GM21367 (cell line): Measurements from ENCODE around the gene CYSLTR2.
"Not testable (repeated sequence)": the region's sequence is repeated elsewhere in the genome, so short reads cannot be mapped to it uniquely, and the experiment has no call there.

Experiments used
- ATAC-seq: cut with Tn5 transposase; IDR thresholded peaks from one replicate; pipeline ENCODE4 v1.9.1; 2021; ENCODE audit not compliant: unreplicated experiment

Gene CYSLTR2

DNA sequence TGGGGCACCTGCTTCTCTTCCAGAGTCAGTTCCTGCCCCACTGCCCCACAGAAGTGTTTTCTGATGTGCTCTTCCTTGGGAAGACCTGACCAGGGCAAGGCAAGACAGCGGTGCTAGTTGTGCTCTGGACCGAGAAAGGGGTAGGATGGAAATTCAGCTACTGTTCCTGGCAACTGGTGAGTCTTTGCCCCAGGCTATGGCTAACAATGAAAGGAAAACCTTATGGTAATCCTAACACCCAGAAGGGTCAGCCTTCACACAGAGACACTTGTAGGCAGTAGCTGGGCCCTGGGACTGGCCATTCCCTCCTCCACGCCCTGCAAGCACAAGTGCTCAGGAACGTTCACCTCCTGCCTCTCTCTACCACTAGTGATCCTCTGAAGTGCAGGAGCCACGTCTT is 9.6 kb upstream of the CYSLTR2 start:
- ATAC-seq = no peak

GRCh38 chr13:48644951-48645350 is 8.8 kb upstream of the CYSLTR2 start:
- no peak for ATAC-seq

DNA sequence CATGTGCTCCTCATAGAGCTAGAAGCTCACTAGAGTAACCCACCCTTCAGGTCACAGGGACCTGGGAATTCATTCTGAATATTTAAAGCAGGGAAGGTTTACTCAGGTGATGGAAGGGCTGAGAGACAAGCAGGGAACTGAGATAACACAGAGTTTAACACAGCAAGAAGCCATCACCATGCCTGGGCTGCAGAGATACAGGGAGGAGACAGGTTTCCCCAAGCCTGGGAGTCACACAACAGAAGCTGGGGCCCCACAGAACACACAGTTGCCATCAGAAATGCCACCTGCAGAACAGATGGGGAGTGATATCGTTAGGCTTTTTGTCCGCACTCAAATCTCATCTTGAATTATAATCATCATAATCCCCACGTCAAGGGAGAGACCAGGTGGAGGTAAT is 7.9 kb upstream of the CYSLTR2 start:
- no peak for ATAC-seq

- no peak for ATAC-seq
These were observed 6.9 kb upstream of the CYSLTR2 start for GRCh38 chr13:48646791-48647190.

GRCh38 chr13:48647625-48648024 is 6.1 kb upstream of the CYSLTR2 start:
- no peak for ATAC-seq

DNA sequence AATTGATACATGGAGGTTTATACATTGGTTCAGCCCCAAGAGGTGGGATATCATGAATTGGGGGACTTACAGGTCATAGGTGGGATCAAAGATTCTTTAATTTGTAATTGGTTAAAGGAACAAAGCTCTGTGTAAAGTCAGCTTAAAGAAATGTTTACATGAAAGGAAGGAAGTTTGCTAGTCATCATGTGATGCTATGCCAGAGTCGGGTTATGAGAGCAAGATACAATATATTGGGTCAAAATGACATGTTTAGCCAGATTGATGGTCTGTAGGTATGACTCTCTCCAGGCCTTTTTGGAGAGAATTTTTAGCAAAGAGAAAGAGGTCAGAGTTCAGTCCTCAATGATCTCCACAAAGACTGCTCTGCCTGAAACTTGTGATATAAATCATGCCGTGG is 5.3 kb upstream of the CYSLTR2 start:
- ATAC-seq = no peak

GRCh38 chr13:48652851-48653471 is 768 bp upstream of the CYSLTR2 start:
- ATAC-seq = no peak

- no peak for ATAC-seq
These were observed 782 bp downstream of the CYSLTR2 start for GRCh38 chr13:48654511-48654910.

DNA sequence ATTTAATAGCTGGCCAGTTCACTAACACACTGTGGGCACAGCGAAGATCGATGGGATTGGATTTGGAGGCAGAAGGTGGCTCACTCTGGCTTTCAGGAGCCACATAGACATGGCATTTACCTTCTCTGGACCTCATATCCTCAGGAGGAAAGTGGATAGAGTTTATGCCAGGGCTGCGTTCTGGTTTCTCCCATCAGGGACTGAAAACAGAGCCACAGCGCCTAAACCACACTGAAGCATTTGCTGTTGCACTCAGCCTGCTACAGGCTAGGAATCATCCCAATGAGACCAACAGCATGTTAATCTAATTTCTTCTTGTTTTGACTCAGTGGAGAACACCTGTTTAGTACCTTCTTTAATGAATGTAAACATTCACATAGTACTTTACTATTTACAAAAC is 1.6 kb downstream of the CYSLTR2 start:
- no peak for ATAC-seq

- no peak for ATAC-seq
These were observed 2.9 kb downstream of the CYSLTR2 start for GRCh38 chr13:48656608-48657007.

DNA sequence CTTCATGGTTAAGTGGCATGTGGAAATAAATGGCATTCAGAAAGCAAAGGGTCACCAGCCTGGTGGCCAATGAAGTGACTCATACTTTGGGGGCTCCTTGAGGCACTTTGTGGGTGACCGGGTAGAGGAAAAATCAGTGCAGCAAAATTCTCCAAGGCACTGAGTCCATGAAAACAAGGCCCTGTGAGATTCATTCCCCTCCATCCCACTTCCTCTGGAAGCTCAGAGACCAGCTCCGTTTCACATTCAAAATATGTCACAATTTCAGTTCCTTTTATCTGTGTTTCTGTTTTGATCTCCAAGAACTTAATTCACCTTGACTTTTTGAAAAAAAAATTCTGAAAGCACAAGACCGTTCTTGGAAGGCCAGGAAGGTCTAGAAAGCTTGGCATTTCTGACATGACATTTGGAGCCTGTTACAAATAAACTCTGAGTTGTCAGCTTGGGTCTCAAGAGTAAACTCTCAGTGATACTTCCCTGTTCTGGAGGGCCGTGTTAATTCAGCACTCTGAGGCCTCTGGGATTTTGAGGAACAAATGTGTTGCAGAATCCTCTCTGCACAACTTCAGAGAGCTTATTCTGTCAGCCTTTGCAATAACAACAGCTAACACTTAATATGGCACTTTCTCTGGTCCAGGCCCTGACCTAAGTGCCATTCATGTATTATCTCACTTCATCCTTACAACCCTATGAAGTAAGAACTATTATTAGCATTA is 6.8 kb downstream of the CYSLTR2 start:
- ATAC-seq = no peak

DNA sequence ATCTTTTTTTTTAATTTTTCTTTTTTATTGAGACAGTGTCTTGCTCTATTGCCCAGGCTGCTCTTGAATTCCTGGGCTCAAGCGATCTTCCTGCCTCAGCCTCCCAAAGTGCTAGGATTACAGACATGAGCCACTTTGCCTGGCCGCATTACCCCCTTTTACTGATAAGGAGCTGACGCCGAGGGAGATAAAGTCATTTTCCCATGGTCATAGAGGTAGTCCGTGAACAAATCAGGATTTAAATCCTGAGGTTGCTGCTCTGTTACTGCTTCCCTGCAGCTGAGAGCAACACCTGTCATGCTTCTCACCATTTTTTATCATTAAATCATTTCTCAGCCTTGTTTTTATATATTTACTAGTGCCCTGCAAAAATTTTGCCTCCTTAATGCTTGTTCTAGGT is 7.4 kb downstream of the CYSLTR2 start:
- ATAC-seq = no peak

DNA sequence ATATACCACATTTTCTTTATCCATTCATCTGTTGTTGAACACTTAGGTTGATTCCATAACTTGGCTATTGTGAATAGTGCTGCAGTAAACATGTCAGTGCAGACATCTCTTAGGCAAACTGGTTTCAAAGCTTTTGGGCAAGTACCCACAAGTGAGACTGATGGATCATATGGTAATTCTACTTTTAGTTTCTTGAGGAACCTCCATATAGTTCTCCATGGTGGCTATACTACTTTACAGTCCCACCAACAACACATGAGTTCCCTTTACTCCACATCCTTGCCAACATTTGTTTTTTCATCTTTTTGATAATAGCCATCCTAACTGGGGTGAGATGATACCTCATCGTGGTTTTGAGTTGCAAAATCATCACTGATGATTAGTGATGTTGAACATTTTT is 8.5 kb downstream of the CYSLTR2 start:
- ATAC-seq = no peak

DNA sequence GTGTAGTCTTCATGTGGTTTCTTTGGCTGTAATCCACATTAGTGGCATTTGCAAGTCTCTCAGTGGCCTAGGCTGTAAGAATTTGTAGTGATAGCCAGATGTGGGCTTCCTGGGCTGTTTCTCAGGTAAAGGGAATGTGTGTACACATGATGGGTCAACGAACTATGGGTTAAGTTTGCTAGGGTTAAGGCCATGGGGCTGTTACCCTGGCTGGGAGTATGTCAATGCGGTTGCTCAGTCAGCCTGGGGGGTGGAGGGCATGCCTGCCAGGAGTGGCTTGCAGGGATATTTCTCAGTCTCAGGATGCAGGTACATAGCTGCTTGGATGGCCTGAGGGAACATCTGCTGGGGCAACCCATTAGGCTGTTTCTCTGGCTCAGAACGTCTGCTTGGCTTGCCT is 13.4 kb downstream of the CYSLTR2 start:
- ATAC-seq = no peak

GRCh38 chr13:48671421-48671820 is 17.7 kb downstream of the CYSLTR2 start:
- ATAC-seq = not testable (repeated sequence)

DNA sequence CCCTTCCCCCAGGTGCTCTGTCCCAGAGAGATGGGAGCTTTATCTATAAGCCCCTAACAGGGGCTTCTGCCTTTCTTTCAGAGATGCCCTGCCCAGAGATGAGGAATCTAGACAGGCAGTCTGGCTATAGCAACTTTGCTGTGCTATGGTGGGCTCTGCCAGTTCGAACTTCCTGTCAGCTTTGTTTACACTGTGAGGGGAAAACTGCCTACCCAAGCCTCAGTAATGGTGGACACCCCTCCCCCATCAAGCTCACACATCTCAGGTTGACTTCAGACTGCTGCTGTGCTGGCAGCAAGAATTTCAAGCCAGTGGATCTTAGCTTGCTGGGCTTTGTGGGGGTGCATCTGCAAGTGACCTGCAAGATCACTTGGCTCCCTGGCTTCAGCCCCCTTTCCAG is 21.5 kb downstream of the CYSLTR2 start:
- ATAC-seq = no peak

- no peak for ATAC-seq
These were observed 24.6 kb downstream of the CYSLTR2 start for GRCh38 chr13:48678316-48678715.

DNA sequence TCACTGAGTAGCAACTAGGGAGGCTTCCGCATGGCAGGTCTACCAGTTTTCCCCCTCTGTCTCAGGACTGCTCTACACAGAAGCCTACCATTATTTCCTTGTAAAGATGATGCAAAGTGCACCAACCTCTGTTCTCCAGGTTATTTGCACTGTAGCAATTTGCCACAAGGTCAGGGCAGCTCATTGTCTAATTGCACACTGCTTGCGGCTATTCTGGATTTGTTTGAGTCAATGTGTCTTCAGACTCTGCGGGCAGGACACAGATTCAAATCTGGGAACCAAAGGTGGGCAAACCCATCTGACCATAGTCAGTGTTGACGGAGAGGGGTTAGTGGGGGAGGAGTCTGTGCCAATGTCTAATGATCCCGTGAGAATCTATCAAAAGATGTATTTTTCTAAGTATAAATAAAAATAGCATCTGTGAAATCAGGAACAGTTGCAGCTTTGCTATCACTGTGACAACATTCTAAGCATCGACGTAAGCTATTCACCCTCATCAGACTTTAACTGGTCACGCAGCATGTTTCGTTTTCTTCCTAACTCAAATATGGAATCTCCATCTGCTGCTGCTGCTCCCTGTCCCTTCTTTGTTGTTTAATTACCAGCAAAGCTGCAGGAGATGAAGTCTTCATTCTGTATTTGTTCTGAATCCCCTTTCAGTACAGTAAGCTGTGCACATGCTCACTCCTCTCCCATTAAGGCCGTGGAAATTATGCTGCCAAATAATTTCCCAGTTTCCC is 26.4 kb downstream of the CYSLTR2 start:
- no peak for ATAC-seq

DNA sequence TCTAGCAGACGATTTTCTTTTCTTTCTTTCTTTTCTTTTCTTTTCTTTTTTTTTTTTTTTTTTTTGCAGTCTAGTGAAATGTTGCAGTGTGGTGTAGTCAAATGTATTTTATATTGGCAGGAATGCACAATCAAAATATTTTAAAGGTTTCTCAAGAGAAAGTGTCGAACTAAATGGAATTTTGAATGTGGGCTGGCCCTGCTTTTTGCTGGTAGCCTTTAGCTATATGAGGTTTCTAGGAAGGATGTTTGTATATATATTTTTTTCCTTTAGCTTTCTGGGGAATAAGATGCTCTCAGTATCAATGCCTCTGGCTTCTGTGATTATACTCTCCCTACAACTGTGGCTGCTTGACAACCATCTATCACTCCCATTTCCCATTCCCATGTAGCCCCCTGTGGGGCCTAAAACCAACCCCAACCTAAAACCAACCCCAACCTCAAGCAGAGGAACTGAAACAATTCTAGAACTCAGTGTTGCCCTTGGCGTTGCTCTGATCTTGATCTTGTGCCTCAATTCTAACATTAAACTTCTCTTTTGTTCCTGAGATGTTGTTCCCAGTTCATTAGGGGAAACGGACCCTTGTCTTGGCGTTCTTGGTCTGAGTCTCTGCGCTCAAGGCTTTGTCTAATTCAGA is 27.1 kb downstream of the CYSLTR2 start:
- ATAC-seq = no peak

DNA sequence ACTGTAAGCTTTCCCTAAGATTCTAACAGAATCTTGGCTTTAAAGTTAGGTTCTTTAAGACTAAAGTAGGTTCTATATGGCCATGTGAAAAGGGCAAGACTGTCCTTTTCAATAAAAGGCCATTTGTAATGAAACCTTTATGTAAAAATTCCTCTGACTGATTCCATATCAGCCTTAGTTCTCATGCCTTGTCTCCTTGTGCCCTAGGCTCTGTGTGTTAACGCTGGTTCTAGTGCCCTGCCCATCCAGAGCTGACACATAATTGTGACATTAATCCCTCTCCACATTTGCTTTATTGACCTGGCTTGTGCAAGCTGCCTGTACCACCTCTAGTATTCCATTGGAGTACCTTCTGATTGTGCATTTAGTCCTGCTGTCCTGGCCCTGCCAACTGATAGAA is 28.2 kb downstream of the CYSLTR2 start:
- ATAC-seq = no peak

DNA sequence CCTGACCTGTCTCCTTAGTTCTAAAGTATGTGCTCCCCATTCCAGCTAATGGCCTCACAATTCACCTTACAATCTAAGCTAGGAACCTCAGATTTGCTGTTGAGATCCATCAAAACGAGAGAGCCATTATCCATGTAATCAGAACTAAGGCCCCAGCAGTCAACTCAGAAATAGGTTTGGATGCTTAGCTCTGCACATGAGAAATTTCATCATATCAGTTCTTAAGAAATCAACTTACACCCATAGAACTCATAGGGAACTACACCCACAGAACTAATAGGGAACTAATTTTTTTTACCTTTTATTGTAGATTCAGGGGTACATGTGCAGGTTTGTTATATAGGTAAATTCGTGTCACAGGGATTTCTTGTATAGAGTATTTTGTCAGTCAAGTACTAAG is 28.7 kb downstream of the CYSLTR2 start:
- ATAC-seq = no peak
